NOMO-1 treated with DMSO at 0.1 percent for 48 hours (cell line): ENCODE results near the gene PCDH11X.
"Not testable (repeated sequence)": the region's sequence is repeated elsewhere in the genome, so short reads cannot be mapped to it uniquely, and the experiment has no call there.

Source experiments
- DNase-seq: peaks from one replicate; lab custom pipeline; 2025; ENCODE audit not compliant: unreplicated experiment; lab: John Stamatoyannopoulos, UW

PCDH11X gene, protein sequence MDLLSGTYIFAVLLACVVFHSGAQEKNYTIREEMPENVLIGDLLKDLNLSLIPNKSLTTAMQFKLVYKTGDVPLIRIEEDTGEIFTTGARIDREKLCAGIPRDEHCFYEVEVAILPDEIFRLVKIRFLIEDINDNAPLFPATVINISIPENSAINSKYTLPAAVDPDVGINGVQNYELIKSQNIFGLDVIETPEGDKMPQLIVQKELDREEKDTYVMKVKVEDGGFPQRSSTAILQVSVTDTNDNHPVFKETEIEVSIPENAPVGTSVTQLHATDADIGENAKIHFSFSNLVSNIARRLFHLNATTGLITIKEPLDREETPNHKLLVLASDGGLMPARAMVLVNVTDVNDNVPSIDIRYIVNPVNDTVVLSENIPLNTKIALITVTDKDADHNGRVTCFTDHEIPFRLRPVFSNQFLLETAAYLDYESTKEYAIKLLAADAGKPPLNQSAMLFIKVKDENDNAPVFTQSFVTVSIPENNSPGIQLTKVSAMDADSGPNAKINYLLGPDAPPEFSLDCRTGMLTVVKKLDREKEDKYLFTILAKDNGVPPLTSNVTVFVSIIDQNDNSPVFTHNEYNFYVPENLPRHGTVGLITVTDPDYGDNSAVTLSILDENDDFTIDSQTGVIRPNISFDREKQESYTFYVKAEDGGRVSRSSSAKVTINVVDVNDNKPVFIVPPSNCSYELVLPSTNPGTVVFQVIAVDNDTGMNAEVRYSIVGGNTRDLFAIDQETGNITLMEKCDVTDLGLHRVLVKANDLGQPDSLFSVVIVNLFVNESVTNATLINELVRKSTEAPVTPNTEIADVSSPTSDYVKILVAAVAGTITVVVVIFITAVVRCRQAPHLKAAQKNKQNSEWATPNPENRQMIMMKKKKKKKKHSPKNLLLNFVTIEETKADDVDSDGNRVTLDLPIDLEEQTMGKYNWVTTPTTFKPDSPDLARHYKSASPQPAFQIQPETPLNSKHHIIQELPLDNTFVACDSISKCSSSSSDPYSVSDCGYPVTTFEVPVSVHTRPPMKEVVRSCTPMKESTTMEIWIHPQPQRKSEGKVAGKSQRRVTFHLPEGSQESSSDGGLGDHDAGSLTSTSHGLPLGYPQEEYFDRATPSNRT (N-terminal part only)

DNA sequence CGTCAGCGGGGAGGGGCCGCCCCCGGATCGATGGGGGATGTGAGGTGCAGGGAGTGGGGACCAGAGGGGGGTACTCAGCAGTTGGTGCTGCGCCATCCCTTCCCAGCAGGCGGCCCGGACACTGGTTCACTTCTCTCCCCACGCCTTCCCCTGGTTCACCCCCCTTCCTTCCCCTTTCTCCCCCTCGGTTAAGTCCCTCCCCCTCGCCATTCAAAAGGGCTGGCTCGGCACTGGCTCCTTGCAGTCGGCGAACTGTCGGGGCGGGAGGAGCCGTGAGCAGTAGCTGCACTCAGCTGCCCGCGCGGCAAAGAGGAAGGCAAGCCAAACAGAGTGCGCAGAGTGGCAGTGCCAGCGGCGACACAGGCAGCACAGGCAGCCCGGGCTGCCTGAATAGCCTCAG lies at the start of gene PCDH11X:
Gene PCDH11X (plus strand): TSS at position 241 of the 400 bp plus-strand sequence. CDS start 56,130 bp downstream, outside the sequence.
- DNase-seq = not testable (repeated sequence)

GRCh38 chrX:91747446-91747845 lies 31.7 kb upstream of the PCDH11X start:
- DNase-seq = not testable (repeated sequence)

DNA sequence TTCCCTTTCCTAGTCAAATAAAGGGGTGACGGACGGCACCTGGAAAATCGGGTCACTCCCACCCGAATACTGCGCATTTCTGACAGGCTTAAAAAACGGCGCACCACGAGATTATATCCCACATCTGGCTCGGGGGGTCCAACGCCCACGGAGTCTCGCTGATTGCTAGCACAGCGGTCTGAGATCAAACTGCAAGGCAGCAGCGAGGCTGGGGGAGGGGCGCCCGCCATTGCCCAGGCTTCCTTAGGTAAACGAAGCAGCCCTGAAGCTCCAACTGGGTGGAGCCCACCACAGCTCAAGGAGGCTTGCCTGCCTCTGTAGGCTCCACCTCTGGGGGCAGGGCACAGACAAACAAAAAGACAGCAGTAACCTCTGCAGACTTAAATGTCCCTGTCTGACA lies 26.2 kb upstream of the PCDH11X start:
- not testable (repeated sequence) for DNase-seq

- DNase-seq = not testable (repeated sequence)
Observed at GRCh38 chrX:91770619-91771488, 8.3 kb upstream of the PCDH11X start.

DNA sequence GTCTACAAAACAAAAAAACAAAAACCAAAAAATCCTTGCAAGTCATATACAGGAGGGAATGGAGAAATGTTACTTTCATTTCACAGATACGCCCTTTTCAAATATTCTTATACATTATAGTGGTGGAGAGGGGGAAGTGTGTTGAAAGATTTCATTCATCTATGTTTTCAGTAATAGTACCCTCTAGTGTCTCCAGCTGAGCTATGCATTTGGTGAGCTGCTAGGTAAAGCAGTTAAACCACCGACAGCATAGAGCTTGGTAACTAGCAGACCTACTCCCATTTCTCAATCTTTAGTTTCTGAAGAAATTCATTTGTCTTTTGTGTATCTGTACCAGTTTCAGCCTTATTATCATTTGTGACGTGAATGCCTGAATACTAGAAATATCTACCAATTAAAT lies 5.2 kb upstream of the PCDH11X start:
- not testable (repeated sequence) for DNase-seq

DNA sequence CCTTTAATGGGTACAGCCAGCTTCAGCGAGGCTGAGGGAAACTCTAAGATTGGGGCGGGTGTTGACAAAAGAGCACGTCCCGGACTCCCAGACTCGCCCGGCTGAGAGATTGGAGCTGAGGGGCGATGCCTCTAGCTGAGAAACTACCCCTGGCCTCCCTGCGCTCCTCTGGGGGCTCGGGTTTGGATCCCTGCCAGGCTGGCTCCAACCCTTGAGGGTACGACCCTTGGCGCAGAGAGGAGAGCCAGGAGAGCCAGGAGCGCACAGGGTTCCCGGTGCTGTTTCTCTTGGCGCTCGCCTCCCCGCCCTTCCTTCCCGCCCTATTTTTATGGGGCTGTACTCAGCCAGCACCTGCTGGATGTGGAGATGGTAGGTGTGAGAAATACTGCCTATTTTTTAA lies 833 bp downstream of the PCDH11X start:
- DNase-seq = not testable (repeated sequence)

DNA sequence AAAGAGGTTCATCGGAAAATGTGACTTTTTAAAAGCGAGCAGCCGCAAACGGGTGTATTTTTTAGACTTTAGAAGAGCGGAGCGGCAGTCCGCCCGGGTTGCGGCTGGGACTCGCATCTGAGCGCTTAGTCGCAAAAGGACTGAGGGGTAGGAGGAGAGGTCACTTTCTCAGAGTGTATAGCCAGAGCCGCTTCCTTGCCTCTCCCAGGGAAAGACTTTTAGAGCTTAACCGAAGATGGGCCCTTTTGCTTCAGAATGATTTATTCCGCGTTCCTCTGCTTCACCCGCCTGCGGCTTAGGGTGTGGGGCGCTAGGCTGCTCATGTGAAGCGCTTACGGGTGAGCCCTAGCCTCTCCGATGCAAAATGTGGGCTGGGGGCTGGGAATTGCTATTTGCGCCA lies 1.5 kb downstream of the PCDH11X start:
- not testable (repeated sequence) for DNase-seq

GRCh38 chrX:91781553-91782298 lies 2.6 kb downstream of the PCDH11X start:
- not testable (repeated sequence) for DNase-seq

GRCh38 chrX:91782825-91783224 lies 3.6 kb downstream of the PCDH11X start:
- not testable (repeated sequence) for DNase-seq

DNA sequence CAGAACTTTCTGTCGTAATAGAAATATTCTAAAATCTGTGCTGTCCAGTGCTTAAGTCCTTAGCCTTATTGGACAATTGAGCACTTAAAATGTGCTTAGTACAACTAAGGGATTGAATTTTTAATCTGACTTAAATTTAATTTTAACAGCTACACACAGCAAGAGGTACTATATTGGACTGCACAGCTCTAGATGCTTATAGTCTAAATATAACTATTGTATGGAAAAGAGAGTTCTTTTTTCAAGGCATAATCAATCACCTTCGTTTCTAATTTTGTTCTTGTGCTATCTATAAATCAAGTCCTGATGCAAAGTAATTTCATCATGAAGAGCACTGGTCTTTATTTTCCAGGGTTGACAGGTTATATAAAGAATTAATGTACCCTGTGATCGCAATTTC lies 38.4 kb downstream of the PCDH11X start:
- DNase-seq = not testable (repeated sequence)

DNA sequence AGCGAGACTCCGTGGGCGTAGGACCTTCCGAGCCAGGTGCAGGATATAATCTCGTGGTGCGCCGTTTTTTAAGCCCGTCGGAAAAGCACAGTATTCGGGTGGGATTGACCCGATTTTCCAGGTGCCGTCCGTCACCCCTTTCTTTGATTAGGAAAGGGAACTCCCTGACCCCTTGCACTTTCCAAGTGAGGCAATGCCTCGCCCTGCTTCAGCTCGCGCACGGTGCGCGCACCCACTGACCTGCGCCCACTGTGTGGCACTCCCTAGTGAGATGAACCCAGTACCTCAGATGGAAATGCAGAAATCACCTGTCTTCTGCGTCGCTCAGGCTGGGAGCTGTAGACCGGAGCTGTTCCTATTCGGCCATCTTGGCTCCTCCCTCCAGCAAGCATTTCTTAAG lies 46.1 kb downstream of the PCDH11X start:
- DNase-seq = not testable (repeated sequence)
